Right ventricle myocardium superior (tissue), 1 donor: ENCODE data around the gene KCNC1. TPM values are rescaled to one million over a fixed set of nuclear protein-coding genes. Genes with fewer than 3 reads are reported as not detected.

Experiments used
- ATAC-seq: fragments of 200-7000 bp; cut with Tn5 transposase; one replicate; pipeline ENCODE4 v1.9.1; 2020; ENCODE audit warnings: mild to moderate bottlenecking; ENCODE audit not compliant: poor library complexity
- DNase-seq: peaks from one replicate; pipeline ENCODE4 v3.0.0-alpha.2; 2020
- intact Hi-C: fragments of 100-400 bp; cut with DNase I; formaldehyde crosslinking; loops from one replicate; pipeline ENCODE4 v1.11.2; 2022
- total RNA-seq: library from RNA; stranded (reverse); fragmentation: NEBNext Ultra II Directional; extraction: Animal tissue kit (Norgen Biotek cat#: 25700); gene quantifications from one replicate; pipeline ENCODE4 v1.2.1, GENCODE V29; 2021
- donor health status: DM: no; HTN: yes; CAD: no; lungs with severe emphysema.

The KCNC1 gene
- total RNA-seq, 1 donor from 2014 or later: not detected

- ATAC-seq (no peak), DNase-seq (no peak)
- intact Hi-C loops: no loop called here
These were observed 44.6 kb downstream of the KCNC1 start for GRCh38 chr11:17778956-17779860.

DNA sequence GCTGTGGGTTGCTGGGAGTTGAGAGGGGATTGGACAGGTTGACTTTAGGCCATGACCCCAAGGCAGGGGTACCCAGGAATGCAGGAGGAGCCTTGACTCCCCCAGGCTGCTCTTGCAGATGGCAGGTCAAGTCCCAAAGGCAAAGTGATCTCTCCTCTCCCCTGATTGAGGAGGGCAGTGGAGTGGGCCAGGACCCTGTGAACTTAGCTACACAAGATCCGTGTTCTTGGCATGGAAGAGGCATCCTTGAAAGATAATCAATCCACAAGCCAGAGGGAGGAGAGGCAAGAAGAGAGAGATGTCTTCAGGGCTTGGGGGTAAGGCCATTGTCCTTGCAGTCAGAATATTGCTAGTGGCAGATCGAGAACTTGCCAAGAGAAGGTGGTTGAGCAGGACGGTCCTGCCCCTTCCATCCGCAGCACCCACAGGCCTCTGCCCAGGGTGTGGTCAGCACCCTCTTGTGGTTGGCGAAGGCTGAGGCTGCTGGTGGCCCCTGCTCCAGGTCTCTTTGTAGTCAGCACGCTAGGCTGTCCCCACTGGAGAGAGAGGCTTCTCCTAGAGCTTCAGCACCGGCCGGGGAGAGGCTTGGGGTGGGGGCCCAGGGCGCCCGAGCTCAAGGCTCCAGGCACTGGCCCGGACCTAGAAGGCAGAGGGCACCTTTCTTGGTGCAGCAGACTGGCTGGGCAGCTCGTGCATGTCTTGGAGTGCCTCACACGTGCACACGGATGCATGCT, 45.4 kb downstream of the KCNC1 start:
- no peak for ATAC-seq
- intact Hi-C loops: no loop called here

GRCh38 chr11:17780668-17781067, 46.1 kb downstream of the KCNC1 start:
- ATAC-seq (no peak), DNase-seq (no peak)
- intact Hi-C loops: no loop called here

More for the DNA sequence above, 45.4 kb downstream of the KCNC1 start:
- DNase-seq: no peak

- ATAC-seq (no peak), DNase-seq (no peak)
- intact Hi-C loops: no loop called here
These were observed 46.6 kb downstream of the KCNC1 start for GRCh38 chr11:17781221-17781620.

DNA sequence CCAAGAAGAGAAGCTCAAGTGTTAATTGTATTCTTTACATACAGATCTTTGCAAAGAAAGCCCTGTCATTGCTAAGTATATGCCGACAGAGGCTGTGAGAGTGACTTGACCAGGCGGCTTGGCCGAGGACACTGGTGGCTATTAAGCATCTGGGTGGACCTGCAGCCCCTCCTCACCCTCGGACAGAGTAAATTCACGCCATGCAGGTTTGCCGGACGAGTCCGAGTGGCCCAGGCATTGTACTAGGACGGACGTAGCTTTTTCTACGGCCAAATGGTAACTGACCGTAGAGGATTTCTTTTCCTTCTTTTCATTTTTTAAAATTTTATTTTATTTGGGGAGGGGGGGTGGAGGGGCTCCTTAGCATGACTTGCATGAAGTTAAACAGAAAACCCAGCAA, 47.0 kb downstream of the KCNC1 start:
- ATAC-seq: no peak
- intact Hi-C loops: no loop called here
- DNase-seq: no peak

- DNase-seq: no peak
- ATAC-seq: no peak
- intact Hi-C loops: no loop called here
These were observed 47.6 kb downstream of the KCNC1 start for GRCh38 chr11:17782145-17782544.

DNA sequence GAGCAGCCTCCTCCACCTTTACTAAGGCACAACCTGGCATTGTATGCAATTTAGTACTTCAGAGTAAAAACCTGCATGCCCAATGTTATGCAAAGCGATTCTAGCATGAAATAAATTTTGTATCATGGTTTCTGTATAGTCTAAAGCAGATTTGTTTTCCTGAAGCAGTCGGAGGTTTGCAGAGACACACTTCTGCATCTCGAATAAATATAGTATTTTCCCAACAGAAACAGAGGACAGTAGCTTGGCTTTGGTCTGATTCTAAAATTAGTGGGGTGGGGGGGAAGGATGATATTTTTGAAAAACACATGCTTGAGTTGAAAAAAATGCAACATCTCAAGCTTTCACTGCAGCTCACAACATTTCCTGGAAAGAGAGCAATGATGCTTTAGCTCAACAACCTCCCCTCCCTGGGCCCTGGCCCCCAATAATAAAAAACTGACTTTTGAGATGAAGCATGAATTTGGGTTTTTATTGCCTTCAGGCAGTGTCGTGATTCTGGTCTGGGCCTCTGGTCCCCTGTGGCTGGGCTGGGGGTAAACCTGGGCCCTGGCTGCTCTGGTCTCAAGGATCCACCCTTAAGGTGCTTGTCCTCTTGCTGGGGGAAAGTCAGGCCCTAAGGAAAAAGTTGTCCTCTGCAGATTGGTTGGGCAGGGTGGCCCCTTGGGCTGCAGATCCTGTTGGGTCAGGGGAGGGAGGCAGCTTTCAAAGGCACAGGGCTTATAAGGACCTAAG, 48.2 kb downstream of the KCNC1 start:
- DNase-seq: no peak
- no peak for ATAC-seq
- intact Hi-C loops: no loop called here

GRCh38 chr11:17783878-17784277, 49.3 kb downstream of the KCNC1 start:
- intact Hi-C loops: no loop called here
- no peak for ATAC-seq
- DNase-seq: no peak

DNA sequence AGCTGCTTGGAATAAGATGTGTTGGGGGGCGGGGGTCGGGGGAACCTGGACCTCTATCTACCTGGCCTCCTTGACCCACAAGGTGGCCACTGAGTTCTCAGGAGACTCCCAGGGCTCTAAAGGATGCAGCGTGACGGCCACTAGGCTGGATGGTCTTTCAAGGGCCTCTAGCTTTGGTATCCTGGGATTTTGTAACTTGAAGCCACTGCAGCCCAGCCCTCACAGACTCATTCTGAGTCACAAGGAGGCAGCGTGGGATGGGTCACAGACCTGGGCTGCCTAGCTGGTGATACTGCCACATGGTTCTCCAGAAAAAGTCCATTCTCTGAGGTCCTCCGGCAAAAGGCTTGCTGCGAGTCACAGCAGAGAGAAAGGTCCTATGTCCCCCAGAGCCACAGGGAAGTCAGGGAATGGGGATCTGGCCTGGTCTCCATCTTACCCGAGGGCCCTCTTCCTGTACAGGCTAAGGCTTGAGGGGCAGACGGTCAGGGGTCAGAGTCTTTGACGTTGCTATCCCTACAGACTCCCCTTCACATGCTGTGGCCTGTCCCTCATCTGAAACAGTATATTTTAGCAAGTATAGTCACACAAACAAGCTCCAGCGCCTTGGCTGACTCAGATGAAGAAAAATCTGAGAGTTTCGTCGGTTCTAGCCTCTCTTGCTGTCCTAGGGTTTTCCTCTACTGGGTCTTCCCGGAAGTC, 52.4 kb downstream of the KCNC1 start:
- no peak for ATAC-seq
- intact Hi-C loops: no loop called here
- no peak for DNase-seq

- DNase-seq (no peak), ATAC-seq (no peak)
- intact Hi-C loops: no loop called here
These were observed 53.5 kb downstream of the KCNC1 start for GRCh38 chr11:17788084-17788483.

GRCh38 chr11:17790453-17790852, 55.9 kb downstream of the KCNC1 start:
- DNase-seq (no peak), ATAC-seq (no peak)
- intact Hi-C loops: no loop called here

DNA sequence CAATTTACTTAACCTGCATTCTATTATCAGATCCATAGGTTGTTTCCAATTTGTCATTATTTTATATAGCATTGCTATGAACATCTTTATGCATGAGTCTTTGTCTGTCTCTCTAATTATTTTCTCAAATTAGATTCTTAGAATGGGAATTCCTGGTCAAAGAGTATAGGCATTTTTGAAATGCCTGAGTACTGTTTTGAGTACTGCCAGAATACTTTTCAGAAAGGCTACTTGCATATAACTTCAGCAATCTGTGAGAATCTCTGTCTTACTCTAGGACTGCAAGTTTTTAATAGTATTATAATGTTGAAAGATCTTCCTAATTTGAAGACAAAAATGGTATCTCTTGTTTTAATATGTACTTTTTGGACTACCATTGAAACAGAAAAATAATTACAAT, 56.6 kb downstream of the KCNC1 start:
- DNase-seq (no peak), ATAC-seq (no peak)
- intact Hi-C loops: no loop called here

DNA sequence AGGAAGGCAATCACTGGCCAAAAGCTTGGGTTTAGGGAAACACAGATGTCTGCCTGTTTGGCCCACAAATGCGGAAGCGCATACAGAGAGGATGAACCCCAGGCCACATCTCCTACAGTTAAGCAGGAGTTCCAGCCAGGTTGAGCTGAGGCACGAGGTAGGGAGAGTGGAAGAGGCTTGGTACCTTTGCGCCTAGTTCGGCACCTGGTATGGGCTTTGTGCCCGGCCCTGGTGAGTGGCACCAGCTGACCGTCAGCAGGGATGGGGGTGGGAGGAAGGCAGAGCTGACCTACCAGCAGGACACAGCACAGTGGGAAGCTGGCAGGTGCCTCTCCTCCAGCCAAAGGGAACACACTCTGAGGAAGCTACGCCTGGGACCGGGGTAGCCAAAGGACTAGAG, 57.6 kb downstream of the KCNC1 start:
- DNase-seq (no peak), ATAC-seq (no peak)
- intact Hi-C loops: no loop called here

DNA sequence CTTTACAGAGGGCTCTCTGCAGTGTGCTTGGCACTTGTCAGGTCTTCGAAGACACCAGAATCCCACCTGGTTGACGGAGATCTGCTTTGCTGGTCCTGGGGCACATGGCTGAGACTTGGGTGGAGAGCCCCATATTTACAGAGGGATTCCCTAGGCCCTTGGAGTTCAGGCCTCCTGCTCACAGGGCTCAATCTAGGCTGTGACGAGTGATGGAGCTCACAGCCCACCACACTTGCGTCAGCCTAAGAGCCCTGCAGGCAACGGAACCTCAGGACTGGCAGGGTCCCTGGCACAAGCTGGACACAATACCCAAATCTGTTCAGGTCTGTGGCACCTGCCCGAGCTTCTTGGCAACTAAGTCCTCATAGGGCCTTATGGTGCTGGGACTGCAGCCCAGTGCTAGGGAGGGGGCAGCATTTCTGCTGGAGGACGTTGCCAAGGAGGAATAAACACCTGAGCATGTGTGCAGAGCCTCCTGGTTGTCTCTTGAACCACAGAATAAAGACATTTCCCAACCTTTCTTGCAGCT, 59.1 kb downstream of the KCNC1 start:
- DNase-seq (no peak), ATAC-seq (no peak)
- intact Hi-C loops: no loop called here

DNA sequence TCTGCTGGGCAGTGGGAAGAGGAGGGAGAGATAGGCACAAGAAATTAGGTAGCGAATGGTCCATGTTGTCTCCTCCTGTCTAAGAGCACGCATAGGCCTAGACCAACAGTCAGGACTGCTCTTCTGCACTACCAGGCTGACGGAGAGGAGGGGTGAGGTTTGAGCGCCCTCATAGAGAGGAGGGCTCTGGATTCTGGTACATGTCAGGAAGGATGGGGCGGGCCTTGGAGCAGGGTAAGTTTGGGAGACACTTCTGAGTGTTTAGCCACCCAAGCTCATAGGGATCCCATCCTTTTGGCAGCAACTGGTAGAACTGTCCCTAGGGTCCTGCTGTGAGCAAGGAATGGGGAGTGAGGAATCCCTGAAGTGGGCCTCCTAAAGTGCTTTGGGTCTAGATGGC, 60.4 kb downstream of the KCNC1 start:
- ATAC-seq (no peak), DNase-seq (no peak)
- intact Hi-C loops: no loop called here

GRCh38 chr11:17796154-17796553, 61.6 kb downstream of the KCNC1 start:
- no peak for ATAC-seq
- intact Hi-C loops: no loop called here

GRCh38 chr11:17798253-17798652, 63.7 kb downstream of the KCNC1 start:
- intact Hi-C loops: no loop called here

More at GRCh38 chr11:17796154-17796553, 61.6 kb downstream of the KCNC1 start:
- DNase-seq: no peak

DNA sequence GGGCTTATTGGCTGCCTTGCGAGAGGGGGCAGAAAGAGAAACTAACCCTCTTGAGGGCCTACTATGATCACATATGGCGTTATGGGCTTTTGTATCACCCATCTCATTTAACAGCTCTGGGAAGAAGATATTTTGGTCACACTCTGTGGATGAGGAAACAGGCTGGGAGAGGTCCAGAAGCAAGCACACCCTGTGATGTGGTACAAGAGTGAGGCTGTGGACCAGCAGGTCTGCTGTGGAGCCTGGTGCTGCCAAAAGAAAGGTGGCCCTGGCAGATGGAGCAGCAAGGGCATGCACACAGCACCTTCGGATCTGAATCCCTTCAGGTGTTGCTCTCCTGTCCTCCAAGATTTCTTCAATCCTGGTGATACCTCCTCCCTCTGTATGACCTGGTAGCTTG, 64.1 kb downstream of the KCNC1 start:
- DNase-seq: no peak
- intact Hi-C loops: no loop called here
- ATAC-seq: peak; percentile 87

More at GRCh38 chr11:17798253-17798652, 63.7 kb downstream of the KCNC1 start:
- peak; percentile 73 for DNase-seq
- ATAC-seq: peak; percentile 91

DNA sequence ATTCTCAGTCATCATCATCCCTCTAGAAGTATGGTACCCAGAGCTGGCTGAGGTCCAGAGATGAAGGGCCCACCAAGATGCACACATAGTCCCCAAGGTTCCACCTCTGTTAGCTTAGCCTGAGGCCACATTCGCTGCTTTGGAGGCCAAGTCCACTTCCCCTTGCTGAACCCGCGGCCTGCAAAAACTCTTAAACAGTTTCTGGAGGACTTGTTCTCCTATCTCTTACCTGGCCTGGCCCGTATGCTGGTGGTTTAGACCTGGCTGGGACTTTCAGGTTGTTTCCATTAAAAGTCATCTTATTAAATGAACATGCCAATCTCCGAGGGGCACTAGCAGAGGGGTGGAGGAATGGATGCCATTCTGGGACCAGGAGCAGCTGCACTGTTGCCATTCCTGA, 64.6 kb downstream of the KCNC1 start:
- DNase-seq (no peak), ATAC-seq (no peak)
- intact Hi-C loops: no loop called here
